ENCODE measurements around the gene MIB1. TPM values are rescaled to one million over a fixed set of nuclear protein-coding genes. Genes with fewer than 3 reads are reported as not detected.

Gene MIB1
- total RNA-seq, 1 experiment from 2014 or later: 48.8 TPM

DNA sequence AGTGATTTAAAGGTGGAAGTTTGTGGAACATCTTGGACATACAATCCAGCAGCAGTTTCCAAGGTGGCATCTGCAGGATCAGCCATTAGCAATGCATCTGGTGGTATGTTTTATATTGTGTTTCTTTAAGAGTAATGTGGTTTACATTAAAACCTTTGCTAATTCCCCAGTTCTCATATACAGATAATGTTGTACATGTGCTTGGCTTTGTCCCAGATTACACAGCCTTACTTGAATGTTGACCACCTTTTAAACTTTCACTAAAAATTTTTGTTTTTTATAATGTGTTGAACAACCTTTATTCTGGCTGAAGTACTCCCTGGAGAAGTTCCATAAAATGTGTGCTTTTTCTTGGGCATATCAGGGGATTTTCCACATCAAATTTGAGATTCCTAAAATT is 57.5 kb downstream of the MIB1 start:
- H3K27ac ChIP-seq (ENCODE audit: insufficient read length, low read depth, low read length): no peak overlapping the region
- H3K14ac ChIP-seq (ENCODE audit: insufficient read depth, low read length): no peak overlapping the region
- no peak overlapping the region for H3K4me2 ChIP-seq (ENCODE audit: insufficient read depth, insufficient read length, low read length)
- no peak overlapping the region for H4K8ac ChIP-seq (replicated peaks; ENCODE audit: insufficient read length, low read depth, low read length)
- no peak overlapping the region for H2AK5ac ChIP-seq (ENCODE audit: insufficient read length, low read length)
- H3K9ac ChIP-seq (ENCODE audit: extremely low read depth, insufficient read length, low read length): no peak overlapping the region
- no peak overlapping the region for H2BK5ac ChIP-seq (ENCODE audit: insufficient read length, low read length)
- Mint-ChIP-seq H3K27me3 (ENCODE audit: low read depth) (no peaks in the 10 kb centered on the region), H3K9me3 (no peaks in the 10 kb centered on the region), H3K36me3 (ENCODE audit: insufficient read depth in 1 of 3, low read depth in 3 of 3) (peaks cover 0 to 36% (median 28%) of the 10 kb centered on the region in 3 experiments; a peak in 5 of 7 replicates), H3K4me3 (no peak overlapping the region), H3K27ac (no peak overlapping the region), H3K4me1 (no peaks in the 10 kb centered on the region)
- H3K79me1 ChIP-seq (ENCODE audit: insufficient read depth, low read depth, low read length, poor library complexity, severe bottlenecking): no peaks in the 10 kb centered on the region
- H3K23ac ChIP-seq (ENCODE audit: insufficient read length, low read depth, low read length): no peak overlapping the region
- H3K56ac ChIP-seq (ENCODE audit: insufficient read length, low read depth, low read length): no peak overlapping the region
- H3K18ac ChIP-seq (ENCODE audit: insufficient read length, low read depth, low read length): no peak overlapping the region
- no peaks in the 10 kb centered on the region for H3K23me2 ChIP-seq (ENCODE audit: insufficient read length, low read depth, low read length, poor library complexity, severe bottlenecking)
- H3K27me3 ChIP-seq (ENCODE audit: insufficient read depth, low read length): no peaks in the 10 kb centered on the region
- H4K20me1 ChIP-seq (ENCODE audit: control insufficient read depth, insufficient read depth, insufficient read length): no peaks in the 10 kb centered on the region
- no peak overlapping the region for H4K5ac ChIP-seq (ENCODE audit: insufficient read length, low read depth, low read length)
- TF ChIP-seq, protein P1, sequence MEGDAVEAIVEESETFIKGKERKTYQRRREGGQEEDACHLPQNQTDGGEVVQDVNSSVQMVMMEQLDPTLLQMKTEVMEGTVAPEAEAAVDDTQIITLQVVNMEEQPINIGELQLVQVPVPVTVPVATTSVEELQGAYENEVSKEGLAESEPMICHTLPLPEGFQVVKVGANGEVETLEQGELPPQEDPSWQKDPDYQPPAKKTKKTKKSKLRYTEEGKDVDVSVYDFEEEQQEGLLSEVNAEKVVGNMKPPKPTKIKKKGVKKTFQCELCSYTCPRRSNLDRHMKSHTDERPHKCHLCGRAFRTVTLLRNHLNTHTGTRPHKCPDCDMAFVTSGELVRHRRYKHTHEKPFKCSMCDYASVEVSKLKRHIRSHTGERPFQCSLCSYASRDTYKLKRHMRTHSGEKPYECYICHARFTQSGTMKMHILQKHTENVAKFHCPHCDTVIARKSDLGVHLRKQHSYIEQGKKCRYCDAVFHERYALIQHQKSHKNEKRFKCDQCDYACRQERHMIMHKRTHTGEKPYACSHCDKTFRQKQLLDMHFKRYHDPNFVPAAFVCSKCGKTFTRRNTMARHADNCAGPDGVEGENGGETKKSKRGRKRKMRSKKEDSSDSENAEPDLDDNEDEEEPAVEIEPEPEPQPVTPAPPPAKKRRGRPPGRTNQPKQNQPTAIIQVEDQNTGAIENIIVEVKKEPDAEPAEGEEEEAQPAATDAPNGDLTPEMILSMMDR (conservative IDR thresholded peaks at IDR 0.05): no peak
- no peak overlapping the region for H2BK120ac ChIP-seq (ENCODE audit: low read depth, low read length, poor library complexity, severe bottlenecking)
- H2BK12ac ChIP-seq (ENCODE audit: insufficient read length, low read depth, low read length): no peak overlapping the region
- no peaks in the 10 kb centered on the region for H3K79me2 ChIP-seq (ENCODE audit: insufficient read depth, low read length)
- DNase-seq: no peak
- H2BK20ac ChIP-seq (ENCODE audit: low read depth, low read length, poor library complexity, severe bottlenecking): no peak overlapping the region
- no peak overlapping the region for H2BK15ac ChIP-seq (ENCODE audit: low read depth, low read length)
- H2AFZ ChIP-seq (ENCODE audit: low read length): no peak overlapping the region
- H3K9me3 ChIP-seq (ENCODE audit: control insufficient read depth, low read depth, low read length): no peaks in the 10 kb centered on the region
- no peak overlapping the region for H3T11ph ChIP-seq (ENCODE audit: low read length)
- H3K4ac ChIP-seq (ENCODE audit: low read depth, low read length): no peak overlapping the region
- H3K4me1 ChIP-seq (ENCODE audit: insufficient read depth, low read length): no peaks in the 10 kb centered on the region
- no peak overlapping the region for H4K91ac ChIP-seq (ENCODE audit: insufficient read length, low read depth, low read length)

Data from H9 (cell line).